H9 (cell line): ENCODE results near the gene BHLHE41. TPM values are rescaled to one million over a fixed set of nuclear protein-coding genes. Genes with fewer than 3 reads are reported as not detected.

Experiments used
- DNase-seq: peaks from one replicate; pipeline ENCODE4 v3.0.0-alpha.2; 2017
- H2AFZ ChIP-seq: one replicate; pipeline ENCODE4 v1.6.1; 2013; ENCODE audit warnings: mild to moderate bottlenecking, low read length, control low read depth, moderate library complexity
- H2AK5ac ChIP-seq: 2 replicates; pipeline ENCODE4 v1.6.1; 2013; ENCODE audit warnings: low read length, control low read depth, mixed read lengths; ENCODE audit not compliant: insufficient read length
- H2BK120ac ChIP-seq: one replicate; pipeline ENCODE4 v1.6.1; 2013; ENCODE audit warnings: low read depth, mild to moderate bottlenecking, low read length, control low read depth, inconsistent platforms; ENCODE audit not compliant: poor library complexity, severe bottlenecking
- H2BK12ac ChIP-seq: 2 replicates; pipeline ENCODE4 v1.6.1; 2013; ENCODE audit warnings: low read length, control low read depth, mixed read lengths, low read depth; ENCODE audit not compliant: insufficient read length
- H2BK15ac ChIP-seq: 2 replicates; pipeline ENCODE4 v1.6.1; 2013; ENCODE audit warnings: low read depth, low read length, control low read depth
- H2BK20ac ChIP-seq: one replicate; pipeline ENCODE4 v1.6.1; 2013; ENCODE audit warnings: low read depth, mild to moderate bottlenecking, low read length, control low read depth, inconsistent platforms; ENCODE audit not compliant: poor library complexity, severe bottlenecking
- H2BK5ac ChIP-seq: 2 replicates; pipeline ENCODE4 v1.6.1; 2013; ENCODE audit warnings: low read length, control low read depth, mixed read lengths; ENCODE audit not compliant: insufficient read length
- H3K14ac ChIP-seq: 2 replicates; pipeline ENCODE4 v1.6.1; 2013; ENCODE audit warnings: low read length, control low read depth; ENCODE audit not compliant: insufficient read depth
- H3K18ac ChIP-seq: 2 replicates; pipeline ENCODE4 v1.6.1; 2013; ENCODE audit warnings: low read depth, mild to moderate bottlenecking, mixed read lengths, low read length, control low read depth; ENCODE audit not compliant: insufficient read length
- H3K23ac ChIP-seq: 2 replicates; pipeline ENCODE4 v1.6.1; 2013; ENCODE audit warnings: low read length, control low read depth, mixed read lengths, low read depth; ENCODE audit not compliant: insufficient read length
- H3K23me2 ChIP-seq: 2 replicates; pipeline ENCODE4 v1.6.1; 2013; ENCODE audit warnings: low read depth, mild to moderate bottlenecking, mixed read lengths, low read length, control low read depth; ENCODE audit not compliant: insufficient read length, poor library complexity, severe bottlenecking
- H3K27ac ChIP-seq: 2 replicates; pipeline ENCODE4 v1.5.1; 2013; ENCODE audit warnings: low read length, control low read depth, mixed read lengths, low read depth; ENCODE audit not compliant: insufficient read length
- H3K27me3 ChIP-seq: 2 replicates; pipeline ENCODE4 v1.6.1; 2013; ENCODE audit warnings: low read length, control low read depth, inconsistent platforms; ENCODE audit not compliant: insufficient read depth
- H3K4ac ChIP-seq: 2 replicates; pipeline ENCODE4 v1.6.1; 2013; ENCODE audit warnings: low read depth, mild to moderate bottlenecking, control low read depth, inconsistent platforms, low read length, moderate library complexity
- H3K4me1 ChIP-seq: 2 replicates; pipeline ENCODE4 v1.6.1; 2013; ENCODE audit warnings: low read length, control low read depth, inconsistent platforms; ENCODE audit not compliant: insufficient read depth
- H3K4me2 ChIP-seq: 2 replicates; pipeline ENCODE4 v1.6.1; 2013; ENCODE audit warnings: low read length, control low read depth, mixed read lengths; ENCODE audit not compliant: insufficient read length, insufficient read depth
- H3K56ac ChIP-seq: 2 replicates; pipeline ENCODE4 v1.6.1; 2013; ENCODE audit warnings: low read depth, mild to moderate bottlenecking, mixed read lengths, low read length, control low read depth; ENCODE audit not compliant: insufficient read length
- H3K79me1 ChIP-seq: 2 replicates; pipeline ENCODE4 v1.6.1; 2013; ENCODE audit warnings: low read depth, mild to moderate bottlenecking, moderate library complexity, low read length, control low read depth, inconsistent platforms; ENCODE audit not compliant: insufficient read depth, poor library complexity, severe bottlenecking
- H3K79me2 ChIP-seq: 2 replicates; pipeline ENCODE4 v1.6.1; 2013; ENCODE audit warnings: low read length, control low read depth, inconsistent platforms; ENCODE audit not compliant: insufficient read depth
- H3K9ac ChIP-seq: 2 replicates; pipeline ENCODE4 v1.6.1; 2013; ENCODE audit warnings: low read length, control low read depth, mixed read lengths; ENCODE audit not compliant: insufficient read length; ENCODE audit errors: extremely low read depth
- H3K9me3 ChIP-seq: one replicate; pipeline ENCODE4 v1.6.1; 2013; ENCODE audit warnings: low read depth, low read length, inconsistent platforms; ENCODE audit not compliant: control insufficient read depth
- H3T11ph ChIP-seq: one replicate; pipeline ENCODE4 v1.6.1; 2013; ENCODE audit warnings: mild to moderate bottlenecking, low read length, control low read depth, inconsistent platforms
- H4K20me1 ChIP-seq: one replicate; pipeline ENCODE4 v1.6.1; 2013; ENCODE audit not compliant: control insufficient read depth, insufficient read length, insufficient read depth
- H4K5ac ChIP-seq: 2 replicates; pipeline ENCODE4 v1.6.1; 2013; ENCODE audit warnings: low read depth, mild to moderate bottlenecking, mixed read lengths, low read length, control low read depth; ENCODE audit not compliant: insufficient read length
- H4K8ac ChIP-seq: replicated peaks from 2 replicates; pipeline ENCODE4 v1.6.1; 2013; ENCODE audit warnings: low read length, control low read depth, mixed read lengths, low read depth; ENCODE audit not compliant: insufficient read length
- H4K91ac ChIP-seq: 2 replicates; pipeline ENCODE4 v1.6.1; 2013; ENCODE audit warnings: low read depth, mild to moderate bottlenecking, moderate library complexity, mixed read lengths, low read length, control low read depth; ENCODE audit not compliant: insufficient read length
- H3K27ac Mint-ChIP-seq, 3 experiments: 2 replicates in 2 of 3; 3 replicates in 1 of 3; pipeline ENCODE4 v1.8.0; 2020 to 2021; ENCODE audit warnings: mixed read lengths in 3 of 3, mild to moderate bottlenecking in 1 of 3, moderate library complexity in 1 of 3
- H3K27me3 Mint-ChIP-seq: 2 replicates; pipeline ENCODE4 v1.8.0; 2021; ENCODE audit warnings: low read depth, mild to moderate bottlenecking, moderate library complexity, mixed read lengths
- H3K36me3 Mint-ChIP-seq, 3 experiments: 2 replicates in 2 of 3; 3 replicates in 1 of 3; pipeline ENCODE4 v1.8.0; 2020 to 2021; ENCODE audit warnings: low read depth in 3 of 3, mixed read lengths in 3 of 3; ENCODE audit not compliant: insufficient read depth in 1 of 3
- H3K4me1 Mint-ChIP-seq, 2 experiments: 2 replicates each; pipeline ENCODE4 v1.8.0; 2020; ENCODE audit warnings: mixed read lengths in 2 of 2
- H3K4me3 Mint-ChIP-seq, 2 experiments: 2 replicates in 1 of 2; 3 replicates in 1 of 2; pipeline ENCODE4 v1.8.0; 2020 to 2021; ENCODE audit warnings: mild to moderate bottlenecking in 2 of 2, mixed read lengths in 2 of 2, moderate library complexity in 1 of 2
- H3K9me3 Mint-ChIP-seq, 2 experiments: 2 replicates in 1 of 2; 3 replicates in 1 of 2; pipeline ENCODE4 v1.8.0; 2020; ENCODE audit warnings: mild to moderate bottlenecking in 2 of 2, mixed read lengths in 2 of 2, moderate library complexity in 1 of 2
- CTCF ChIP-seq: fragments of 200-600 bp; sonication (generic); conservative IDR thresholded peaks from 3 replicates; pipeline ENCODE4 v1.8.0; 2021; ENCODE audit warnings: antibody characterized with exemption, mild to moderate bottlenecking
- WGBS: extraction: QIAGEN DNeasy Blood & Tissue Kit; methylation state at CpG from one replicate; pipeline ENCODE4 v1.1.7; 2013; ENCODE audit warnings: missing lambda C conversion rate, low lambda C conversion rate, mixed read lengths; ENCODE audit not compliant: insufficient read length; ENCODE audit errors: extremely low coverage; 5-methylcytosine and 5-hydroxymethylcytosine counted together
- total RNA-seq: library from RNA; stranded (reverse); gene quantifications from 2 replicates; pipeline ENCODE4 v1.2.1, GENCODE V29; 2021

Gene BHLHE41
- total RNA-seq, 1 experiment from 2014 or later: 0.33 TPM

GRCh38 chr12:26156201-26156871, 31.5 kb upstream of the BHLHE41 start:
- no peak overlapping the region for H3T11ph ChIP-seq
- DNase-seq: no peak
- H2BK5ac ChIP-seq: no peak overlapping the region
- peaks cover 16 to 29% of the 10 kb centered on the region in 2 experiments for H3K4me1 Mint-ChIP-seq
- no peak overlapping the region for H2BK15ac ChIP-seq
- no peak overlapping the region for H2BK20ac ChIP-seq
- no peak overlapping the region for H4K5ac ChIP-seq
- H4K20me1 ChIP-seq: no peaks in the 10 kb centered on the region
- no peak overlapping the region for H3K27ac ChIP-seq
- H3K56ac ChIP-seq: no peak overlapping the region
- no peak overlapping the region for H2AK5ac ChIP-seq
- no peaks in the 10 kb centered on the region for H3K79me1 ChIP-seq
- H3K4me1 ChIP-seq: no peaks in the 10 kb centered on the region
- no peaks in the 10 kb centered on the region for H3K9me3 ChIP-seq
- H3K4me3 Mint-ChIP-seq: no peak overlapping the region
- H3K9ac ChIP-seq: no peak overlapping the region
- H3K36me3 Mint-ChIP-seq: no peaks in the 10 kb centered on the region
- H2AFZ ChIP-seq: no peak overlapping the region
- H3K27ac Mint-ChIP-seq: no peak overlapping the region
- H4K8ac ChIP-seq: no peak overlapping the region
- no peak for TF ChIP-seq CTCF
- no peak overlapping the region for H3K18ac ChIP-seq
- H3K23ac ChIP-seq: no peak overlapping the region
- no peak overlapping the region for H3K14ac ChIP-seq
- H2BK12ac ChIP-seq: no peak overlapping the region
- no peak overlapping the region for H4K91ac ChIP-seq
- H2BK120ac ChIP-seq: no peak overlapping the region
- H3K79me2 ChIP-seq: no peaks in the 10 kb centered on the region
- no peaks in the 10 kb centered on the region for H3K23me2 ChIP-seq
- no peak overlapping the region for H3K4ac ChIP-seq
- no CpG with 5 or more reads among the region's 17 CpGs for WGBS
- no peaks in the 10 kb centered on the region for H3K27me3 ChIP-seq
- no peaks in the 10 kb centered on the region for H3K27me3 Mint-ChIP-seq
- H3K4me2 ChIP-seq: no peak overlapping the region
- H3K9me3 Mint-ChIP-seq: no peaks in the 10 kb centered on the region
